Measurements from ENCODE around the gene PAPSS2.
A peak's percentile ranks its signal among the peaks of the same experiment; 100 is the strongest.

Gene PAPSS2

GRCh38 chr10:87672551-87672950, 12.9 kb downstream of the PAPSS2 start:
- DNase-seq: no peak

GRCh38 chr10:87674943-87675342, 15.3 kb downstream of the PAPSS2 start:
- no peak for DNase-seq

GRCh38 chr10:87675396-87676376, 16.0 kb downstream of the PAPSS2 start:
- DNase-seq: no peak

- no peak for DNase-seq
Observed at GRCh38 chr10:87677595-87677994, 17.9 kb downstream of the PAPSS2 start.

- DNase-seq: no peak
Observed at GRCh38 chr10:87678302-87678701, 18.6 kb downstream of the PAPSS2 start.

- DNase-seq: no peak
Observed at GRCh38 chr10:87683356-87683755, 23.7 kb downstream of the PAPSS2 start.

- no peak for DNase-seq
Observed at GRCh38 chr10:87684001-87684638, 24.4 kb downstream of the PAPSS2 start.

GRCh38 chr10:87685832-87686574, 26.3 kb downstream of the PAPSS2 start:
- no peak for DNase-seq

- DNase-seq: peak; percentile 2
Observed at GRCh38 chr10:87691506-87692070, 31.9 kb downstream of the PAPSS2 start.

- no peak for DNase-seq
Observed at GRCh38 chr10:87692956-87693484, 33.3 kb downstream of the PAPSS2 start.

GRCh38 chr10:87694011-87694794, 34.5 kb downstream of the PAPSS2 start:
- DNase-seq: no peak

GRCh38 chr10:87695074-87695473, 35.4 kb downstream of the PAPSS2 start:
- no peak for DNase-seq

GRCh38 chr10:87696922-87697745, 37.5 kb downstream of the PAPSS2 start:
- DNase-seq: no peak

GRCh38 chr10:87700031-87700796, 40.5 kb downstream of the PAPSS2 start:
- DNase-seq: no peak

- no peak for DNase-seq
Observed at GRCh38 chr10:87702260-87702972, 42.7 kb downstream of the PAPSS2 start.

- DNase-seq: no peak
Observed at GRCh38 chr10:87702973-87703294, 43.3 kb downstream of the PAPSS2 start.

- DNase-seq: no peak
Observed at GRCh38 chr10:87703771-87704170, 44.1 kb downstream of the PAPSS2 start.

GRCh38 chr10:87705339-87705738, 45.7 kb downstream of the PAPSS2 start:
- DNase-seq: no peak

GRCh38 chr10:87706731-87707130, 47.1 kb downstream of the PAPSS2 start:
- DNase-seq: no peak

GRCh38 chr10:87707254-87707653, 47.6 kb downstream of the PAPSS2 start:
- DNase-seq: no peak

Data from GF-D8 (cell line).